PFSK-1 (cell line): ENCODE data around the gene OR52M1. TPM values are rescaled to one million over a fixed set of nuclear protein-coding genes. Genes with fewer than 3 reads are reported as not detected.

Experiments used
- FOXP2 ChIP-seq: optimal IDR thresholded peaks from 2 replicates; pipeline ENCODE3; 2011; ENCODE audit warnings: borderline replicate concordance, control low read depth, inconsistent platforms; ENCODE audit not compliant: insufficient read depth; ENCODE audit errors: extremely low read length, extremely low read depth
- POLR2AphosphoS5 ChIP-seq: IDR thresholded peaks from 2 replicates; pipeline ENCODE4 v1.6.1; 2012; ENCODE audit warnings: low read depth, mild to moderate bottlenecking, control low read depth, low read length, moderate library complexity
- SIN3A ChIP-seq: IDR thresholded peaks from 2 replicates; pipeline ENCODE4 v1.6.1; 2012; ENCODE audit warnings: mild to moderate bottlenecking, low read length, moderate library complexity, borderline replicate concordance; ENCODE audit not compliant: insufficient read depth
- TAF1 ChIP-seq: IDR thresholded peaks from 2 replicates; pipeline ENCODE4 v1.6.1; 2012; ENCODE audit warnings: low read length, control low read depth, borderline replicate concordance; ENCODE audit not compliant: insufficient read depth
- polyA plus RNA-seq: library from polyadenylated mRNA; unstranded; fragments of >200 nt; gene quantifications from one replicate; pipeline ENCODE4 v1.2.1, GENCODE V29; 2012; ENCODE audit warnings: low read depth, missing spikeins; ENCODE audit not compliant: insufficient read length
- TF ChIP-seq, protein P1 (sequence below), 2 experiments: IDR thresholded peaks; 2 replicates each; pipeline versions ENCODE4 v1.6.1 to v1.8.0; 2011 to 2012; ENCODE audit warnings: low read depth in 2 of 2, low read length in 2 of 2, control low read depth in 1 of 2, inconsistent platforms in 1 of 2, mild to moderate bottlenecking in 1 of 2, moderate library complexity in 1 of 2; ENCODE audit not compliant: insufficient read depth in 1 of 2

Gene OR52M1
- polyA plus RNA-seq, result not detected

DNA sequence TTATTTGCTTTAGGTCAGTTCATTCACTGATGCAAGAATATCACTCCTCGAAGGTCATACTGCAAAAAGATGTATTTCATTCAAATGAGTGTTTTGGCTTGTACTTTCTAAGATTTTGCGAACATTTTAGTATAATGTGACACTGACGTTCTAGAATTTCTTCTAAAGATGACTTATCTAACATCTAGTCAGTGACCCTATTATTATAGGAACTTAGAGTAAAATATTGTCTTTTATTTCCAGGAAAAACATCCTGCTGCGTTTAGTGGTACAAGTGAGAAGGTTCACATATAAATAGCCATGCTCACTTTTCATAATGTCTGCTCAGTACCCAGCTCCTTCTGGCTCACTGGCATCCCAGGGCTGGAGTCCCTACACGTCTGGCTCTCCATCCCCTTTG, at the start of gene OR52M1:
Gene OR52M1 (plus strand): TSS at position 301 of the 400 bp plus-strand sequence. CDS start 0 bp downstream, at position 301.
- no peak for TF ChIP-seq FOXP2

DNA sequence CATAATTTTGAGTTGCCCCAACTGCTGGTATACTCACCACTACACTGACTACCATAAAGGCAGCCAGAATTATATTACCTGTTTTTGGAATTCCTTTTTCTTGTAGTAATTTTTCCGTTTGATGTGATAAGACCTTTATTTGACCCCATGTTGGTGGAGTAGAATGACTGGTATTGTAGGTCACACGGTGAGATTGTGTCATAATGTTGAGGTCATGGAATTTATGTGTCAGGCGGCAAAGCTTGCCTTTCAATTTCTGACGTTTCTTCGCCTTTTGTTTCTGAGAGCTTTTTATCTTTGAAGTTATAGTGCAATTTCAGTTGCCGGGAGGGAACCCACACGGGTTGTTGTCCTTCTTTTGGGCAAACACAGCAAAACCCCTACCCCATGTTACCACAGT, 49.5 kb upstream of the OR52M1 start:
- TF ChIP-seq POLR2AphosphoS5, result no peak
- no peak for TF ChIP-seq TAF1
- TF ChIP-seq FOXP2, result no peak
- TF ChIP-seq, protein P1, sequence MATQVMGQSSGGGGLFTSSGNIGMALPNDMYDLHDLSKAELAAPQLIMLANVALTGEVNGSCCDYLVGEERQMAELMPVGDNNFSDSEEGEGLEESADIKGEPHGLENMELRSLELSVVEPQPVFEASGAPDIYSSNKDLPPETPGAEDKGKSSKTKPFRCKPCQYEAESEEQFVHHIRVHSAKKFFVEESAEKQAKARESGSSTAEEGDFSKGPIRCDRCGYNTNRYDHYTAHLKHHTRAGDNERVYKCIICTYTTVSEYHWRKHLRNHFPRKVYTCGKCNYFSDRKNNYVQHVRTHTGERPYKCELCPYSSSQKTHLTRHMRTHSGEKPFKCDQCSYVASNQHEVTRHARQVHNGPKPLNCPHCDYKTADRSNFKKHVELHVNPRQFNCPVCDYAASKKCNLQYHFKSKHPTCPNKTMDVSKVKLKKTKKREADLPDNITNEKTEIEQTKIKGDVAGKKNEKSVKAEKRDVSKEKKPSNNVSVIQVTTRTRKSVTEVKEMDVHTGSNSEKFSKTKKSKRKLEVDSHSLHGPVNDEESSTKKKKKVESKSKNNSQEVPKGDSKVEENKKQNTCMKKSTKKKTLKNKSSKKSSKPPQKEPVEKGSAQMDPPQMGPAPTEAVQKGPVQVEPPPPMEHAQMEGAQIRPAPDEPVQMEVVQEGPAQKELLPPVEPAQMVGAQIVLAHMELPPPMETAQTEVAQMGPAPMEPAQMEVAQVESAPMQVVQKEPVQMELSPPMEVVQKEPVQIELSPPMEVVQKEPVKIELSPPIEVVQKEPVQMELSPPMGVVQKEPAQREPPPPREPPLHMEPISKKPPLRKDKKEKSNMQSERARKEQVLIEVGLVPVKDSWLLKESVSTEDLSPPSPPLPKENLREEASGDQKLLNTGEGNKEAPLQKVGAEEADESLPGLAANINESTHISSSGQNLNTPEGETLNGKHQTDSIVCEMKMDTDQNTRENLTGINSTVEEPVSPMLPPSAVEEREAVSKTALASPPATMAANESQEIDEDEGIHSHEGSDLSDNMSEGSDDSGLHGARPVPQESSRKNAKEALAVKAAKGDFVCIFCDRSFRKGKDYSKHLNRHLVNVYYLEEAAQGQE (IDR thresholded peaks at IDR 0.05; ENCODE audit: insufficient read depth in 1 of 2, low read depth in 2 of 2, low read length in 2 of 2), result no peak
- no peak for TF ChIP-seq SIN3A

- TF ChIP-seq FOXP2 (no peak), SIN3A (no peak), TAF1 (no peak), POLR2AphosphoS5 (no peak)
- TF ChIP-seq, protein P1 (IDR thresholded peaks at IDR 0.05; ENCODE audit: insufficient read depth in 1 of 2, low read depth in 2 of 2, low read length in 2 of 2), result no peak
Observed at GRCh38 chr11:4495986-4496385, 49.0 kb upstream of the OR52M1 start.

- TF ChIP-seq SIN3A (no peak), TAF1 (no peak), POLR2AphosphoS5 (no peak), FOXP2 (no peak)
- TF ChIP-seq, protein P1 (IDR thresholded peaks at IDR 0.05; ENCODE audit: insufficient read depth in 1 of 2, low read depth in 2 of 2, low read length in 2 of 2), result no peak
Observed at GRCh38 chr11:4496557-4497248, 48.3 kb upstream of the OR52M1 start.

DNA sequence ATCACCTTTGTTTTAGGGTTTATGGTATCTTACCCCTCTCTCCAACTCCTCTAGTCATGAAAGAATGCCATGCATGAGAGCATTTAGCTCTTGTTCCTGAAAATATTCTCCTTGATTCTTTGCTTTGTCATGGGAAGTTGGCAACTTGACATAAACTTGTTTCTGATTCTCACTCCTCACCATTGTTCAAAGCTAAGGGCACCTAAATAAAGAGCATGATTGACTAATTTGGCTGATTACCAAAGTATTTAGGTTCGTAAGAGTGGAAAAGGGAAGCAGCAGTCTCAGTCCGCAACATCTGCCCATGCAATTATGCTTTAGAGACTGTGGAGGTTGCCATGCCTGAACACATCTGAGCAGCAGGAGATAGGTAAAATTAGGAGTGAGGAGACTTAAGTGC, 36.1 kb upstream of the OR52M1 start:
- TF ChIP-seq POLR2AphosphoS5 (no peak), SIN3A (no peak), FOXP2 (no peak)

- no peak for TF ChIP-seq FOXP2
- TF ChIP-seq, protein P1 (IDR thresholded peaks at IDR 0.05; ENCODE audit: insufficient read depth in 1 of 2, low read depth in 2 of 2, low read length in 2 of 2), result no peak
- no peak for TF ChIP-seq POLR2AphosphoS5
- TF ChIP-seq TAF1, result no peak
- TF ChIP-seq SIN3A, result no peak
Observed at GRCh38 chr11:4511282-4512245, 33.4 kb upstream of the OR52M1 start.
